ENCODE results near the gene MAST3. TPM values are rescaled to one million over a fixed set of nuclear protein-coding genes. Genes with fewer than 3 reads are reported as not detected.
A peak's percentile ranks its signal among the peaks of the same experiment; 100 is the strongest.

MAST3 gene
- total and polyA plus RNA-seq, 2 of the 13 experiments (the other 11 are each of a cell fraction or from before 2014, with no cell fraction given): 4.1 to 4.6 TPM

GRCh38 chr19:18100710-18101109 is 3.1 kb downstream of the MAST3 start (continued):
- no peak for TF ChIP-seq ATM (IDR thresholded peaks at IDR 0.05; ENCODE audit: borderline replicate concordance)
- no peak for TF ChIP-seq ZSCAN25 (CRISPR knock-in tag; IDR thresholded peaks at IDR 0.05)
- no peak for TF ChIP-seq ZNF20 (CRISPR knock-in tag; IDR thresholded peaks at IDR 0.05)
- no peak for TF ChIP-seq ZNF713 (CRISPR knock-in tag; IDR thresholded peaks at IDR 0.05)
- TF ChIP-seq TSC22D2 (CRISPR knock-in tag; IDR thresholded peaks at IDR 0.05; ENCODE audit: borderline replicate concordance): no peak
- no peak for TF ChIP-seq ZMYM2 (CRISPR knock-in tag; IDR thresholded peaks at IDR 0.05)
- TF ChIP-seq SP1 (IDR thresholded peaks at IDR 0.05): no peak
- TF ChIP-seq SP1 (CRISPR knock-in tag; IDR thresholded peaks at IDR 0.05): no peak
- no peak for TF ChIP-seq KDM5B (CRISPR knock-in tag; IDR thresholded peaks at IDR 0.05; ENCODE audit: borderline replicate concordance)
- TF ChIP-seq, protein P1, sequence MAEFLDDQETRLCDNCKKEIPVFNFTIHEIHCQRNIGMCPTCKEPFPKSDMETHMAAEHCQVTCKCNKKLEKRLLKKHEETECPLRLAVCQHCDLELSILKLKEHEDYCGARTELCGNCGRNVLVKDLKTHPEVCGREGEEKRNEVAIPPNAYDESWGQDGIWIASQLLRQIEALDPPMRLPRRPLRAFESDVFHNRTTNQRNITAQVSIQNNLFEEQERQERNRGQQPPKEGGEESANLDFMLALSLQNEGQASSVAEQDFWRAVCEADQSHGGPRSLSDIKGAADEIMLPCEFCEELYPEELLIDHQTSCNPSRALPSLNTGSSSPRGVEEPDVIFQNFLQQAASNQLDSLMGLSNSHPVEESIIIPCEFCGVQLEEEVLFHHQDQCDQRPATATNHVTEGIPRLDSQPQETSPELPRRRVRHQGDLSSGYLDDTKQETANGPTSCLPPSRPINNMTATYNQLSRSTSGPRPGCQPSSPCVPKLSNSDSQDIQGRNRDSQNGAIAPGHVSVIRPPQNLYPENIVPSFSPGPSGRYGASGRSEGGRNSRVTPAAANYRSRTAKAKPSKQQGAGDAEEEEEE (CRISPR knock-in tag; IDR thresholded peaks at IDR 0.05; ENCODE audit: borderline replicate concordance): no peak
- no peak for TF ChIP-seq PBX3 (CRISPR knock-in tag; IDR thresholded peaks at IDR 0.05; ENCODE audit: borderline replicate concordance)
- no peak for TF ChIP-seq KLF13 (CRISPR knock-in tag; IDR thresholded peaks at IDR 0.05)
- TF ChIP-seq CCAR2 (optimal IDR thresholded peaks at IDR 0.05; ENCODE audit: low read depth, low read length): no peak
- TF ChIP-seq, protein P2, sequence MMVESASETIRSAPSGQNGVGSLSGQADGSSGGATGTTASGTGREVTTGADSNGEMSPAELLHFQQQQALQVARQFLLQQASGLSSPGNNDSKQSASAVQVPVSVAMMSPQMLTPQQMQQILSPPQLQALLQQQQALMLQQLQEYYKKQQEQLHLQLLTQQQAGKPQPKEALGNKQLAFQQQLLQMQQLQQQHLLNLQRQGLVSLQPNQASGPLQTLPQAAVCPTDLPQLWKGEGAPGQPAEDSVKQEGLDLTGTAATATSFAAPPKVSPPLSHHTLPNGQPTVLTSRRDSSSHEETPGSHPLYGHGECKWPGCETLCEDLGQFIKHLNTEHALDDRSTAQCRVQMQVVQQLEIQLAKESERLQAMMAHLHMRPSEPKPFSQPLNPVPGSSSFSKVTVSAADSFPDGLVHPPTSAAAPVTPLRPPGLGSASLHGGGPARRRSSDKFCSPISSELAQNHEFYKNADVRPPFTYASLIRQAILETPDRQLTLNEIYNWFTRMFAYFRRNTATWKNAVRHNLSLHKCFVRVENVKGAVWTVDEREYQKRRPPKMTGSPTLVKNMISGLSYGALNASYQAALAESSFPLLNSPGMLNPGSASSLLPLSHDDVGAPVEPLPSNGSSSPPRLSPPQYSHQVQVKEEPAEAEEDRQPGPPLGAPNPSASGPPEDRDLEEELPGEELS (CRISPR knock-in tag; IDR thresholded peaks at IDR 0.05): no peak
- no peak for TF ChIP-seq NRL (CRISPR knock-in tag; IDR thresholded peaks at IDR 0.05; ENCODE audit: borderline replicate concordance)
- no peak for TF ChIP-seq HCFC1 (IDR thresholded peaks at IDR 0.05; ENCODE audit: low read depth, low read length)
- TF ChIP-seq ZFX (CRISPR knock-in tag; IDR thresholded peaks at IDR 0.05; ENCODE audit: low read depth): peak; percentile 45; the same call in 1 of the 2 replicates
- TF ChIP-seq MATR3 (CRISPR knock-in tag; IDR thresholded peaks at IDR 0.05): no peak
- no peak for TF ChIP-seq ZFP36L2 (CRISPR knock-in tag; IDR thresholded peaks at IDR 0.05)
- TF ChIP-seq ZNF816 (CRISPR knock-in tag; IDR thresholded peaks at IDR 0.05; ENCODE audit: borderline replicate concordance): no peak
- TF ChIP-seq ZMAT3 (CRISPR knock-in tag; conservative IDR thresholded peaks at IDR 0.05): no peak
- TF ChIP-seq ZNF225 (CRISPR knock-in tag; IDR thresholded peaks at IDR 0.05): no peak
- TF ChIP-seq ARNT (IDR thresholded peaks at IDR 0.05): no peak
- TF ChIP-seq GATAD1 (CRISPR knock-in tag; IDR thresholded peaks at IDR 0.05): peak; percentile 44; the same call in 1 of the 2 replicates
- TF ChIP-seq SIX4 (CRISPR knock-in tag; IDR thresholded peaks at IDR 0.05): no peak
- no peak for TF ChIP-seq MYPOP (CRISPR knock-in tag; IDR thresholded peaks at IDR 0.05)
- TF ChIP-seq BORCS8-MEF2B (CRISPR knock-in tag; IDR thresholded peaks at IDR 0.05): 0 out of 2 replicates have a peak, but pooled peaks have one; percentile 25
- TF ChIP-seq TEAD2 (CRISPR knock-in tag; IDR thresholded peaks at IDR 0.05): no peak
- no peak for TF ChIP-seq HMG20B (CRISPR knock-in tag; conservative IDR thresholded peaks at IDR 0.05)

All from HepG2 (cell line).